ENCODE measurements around the gene MUC5AC.
"Not testable (repeated sequence)": the region's sequence is repeated elsewhere in the genome, so short reads cannot be mapped to it uniquely, and the experiment has no call there.

Gene MUC5AC

DNA sequence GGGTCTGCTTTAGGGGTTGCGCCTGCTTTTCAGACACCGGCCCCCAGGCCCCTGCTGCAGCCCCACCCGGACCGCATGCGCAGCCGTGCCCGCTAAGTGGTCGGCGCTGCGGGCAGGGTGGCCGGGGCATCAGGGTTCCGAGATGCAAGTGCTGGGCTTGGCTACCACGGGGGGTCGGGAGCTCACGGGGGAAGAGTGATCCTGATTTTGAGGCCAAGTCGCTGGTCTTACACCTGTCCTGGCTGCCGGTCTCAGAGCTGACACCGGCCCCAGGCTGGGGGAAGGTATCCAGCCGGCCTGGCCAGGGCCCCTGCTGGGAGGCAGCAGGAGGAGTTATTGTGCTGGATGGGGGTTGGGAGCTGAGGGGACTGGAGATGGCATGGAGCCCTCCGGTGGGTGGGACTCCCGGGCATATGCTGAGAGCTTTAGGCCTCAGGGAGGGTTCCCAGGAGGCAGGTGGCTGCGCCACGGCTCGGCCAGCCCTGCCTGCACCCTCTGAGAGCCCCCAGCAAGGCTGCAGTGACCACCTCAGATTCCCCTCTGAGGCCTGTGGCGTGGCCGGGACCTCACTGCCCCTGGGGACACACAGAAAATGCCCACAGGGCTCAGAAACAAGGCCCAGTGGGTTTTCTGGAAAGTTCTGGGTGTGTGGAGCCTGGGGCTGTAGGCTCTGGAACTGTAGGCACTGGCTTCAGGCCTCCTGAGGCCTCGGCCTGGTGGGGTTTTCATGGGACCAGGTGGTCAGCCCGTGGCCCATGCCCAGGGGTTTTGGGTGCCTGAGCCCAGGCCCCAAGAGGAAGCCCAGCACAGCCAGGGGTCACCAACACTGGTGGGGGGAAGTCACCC lies 4.4 kb upstream of the MUC5AC start:
- Histone ChIP-seq H3K27ac (ENCODE audit: low read length) (no peak overlapping the region), H3K27me3 (ENCODE audit: low read depth, low read length) (no peaks in the 10 kb centered on the region), H3K36me3 (ENCODE audit: control insufficient read depth in 1 of 2, insufficient read depth in 2 of 2, low read length in 2 of 2) (no peaks in the 10 kb centered on the region), H3K4me1 (ENCODE audit: control insufficient read depth in 1 of 2, insufficient read depth in 2 of 2, low read length in 2 of 2) (no peaks in the 10 kb centered on the region), H3K4me3 (ENCODE audit: low read depth in 1 of 2, low read length in 2 of 2) (no peak overlapping the region), H3K9me3 (ENCODE audit: control insufficient read depth in 1 of 2, low read length in 2 of 2) (no peaks in the 10 kb centered on the region)

DNA sequence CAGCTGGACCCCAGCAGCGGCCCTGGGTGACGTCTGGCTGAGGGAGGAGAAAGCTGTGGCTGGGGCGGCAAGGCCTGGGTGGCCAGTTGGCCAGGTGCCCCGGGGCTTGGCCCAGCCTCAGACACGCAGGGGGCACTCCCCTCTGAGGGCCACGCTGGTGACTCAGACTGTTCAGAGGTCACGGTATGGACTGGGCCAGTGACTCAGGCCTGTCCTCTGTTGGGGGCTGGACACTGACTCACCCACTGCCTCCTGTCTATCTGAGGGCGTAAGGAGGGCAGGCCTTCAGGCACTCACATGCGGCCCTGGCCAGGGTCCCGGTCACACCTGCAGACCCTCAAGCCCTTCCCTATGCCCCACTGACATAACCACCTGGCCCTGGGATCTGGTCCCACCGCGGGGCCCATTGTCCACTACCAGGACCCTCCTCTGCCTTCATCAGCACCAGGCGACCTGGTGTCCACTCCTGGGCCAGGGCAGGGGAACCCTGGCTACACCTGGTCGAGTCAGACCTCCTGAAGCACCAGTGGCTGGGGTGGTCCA lies 3.7 kb upstream of the MUC5AC start:
- no peak overlapping the region for H3K27ac ChIP-seq (ENCODE audit: low read length)
- H3K4me3 ChIP-seq (ENCODE audit: low read depth in 1 of 2, low read length in 2 of 2): no peak overlapping the region
- H3K27me3 ChIP-seq (ENCODE audit: low read depth, low read length): no peaks in the 10 kb centered on the region
- no peaks in the 10 kb centered on the region for H3K9me3 ChIP-seq (ENCODE audit: control insufficient read depth in 1 of 2, low read length in 2 of 2)
- H3K4me1 ChIP-seq (ENCODE audit: control insufficient read depth in 1 of 2, insufficient read depth in 2 of 2, low read length in 2 of 2): no peaks in the 10 kb centered on the region
- H3K36me3 ChIP-seq (ENCODE audit: control insufficient read depth in 1 of 2, insufficient read depth in 2 of 2, low read length in 2 of 2): no peaks in the 10 kb centered on the region

DNA sequence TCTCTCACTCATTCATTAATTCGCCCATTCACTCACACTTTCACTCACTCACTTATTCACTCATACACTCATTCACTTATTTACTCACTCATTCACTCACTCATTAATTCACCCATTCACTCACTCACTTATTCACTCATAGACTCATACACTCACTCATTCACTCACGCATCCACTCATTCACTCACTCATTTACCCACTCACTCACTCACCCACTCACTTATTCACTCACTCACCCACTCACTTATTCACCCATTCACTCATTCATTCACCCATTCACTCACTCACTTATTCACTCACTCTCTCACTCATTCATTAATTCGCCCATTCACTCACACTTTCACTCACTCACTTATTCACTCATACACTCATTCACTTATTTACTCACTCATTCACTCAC lies 3.1 kb upstream of the MUC5AC start:
- H3K4me1 ChIP-seq (ENCODE audit: control insufficient read depth in 1 of 2, insufficient read depth in 2 of 2, low read length in 2 of 2); H3K4me3 ChIP-seq (ENCODE audit: low read depth in 1 of 2, low read length in 2 of 2); H3K27ac ChIP-seq (ENCODE audit: low read length); H3K27me3 ChIP-seq (ENCODE audit: low read depth, low read length); H3K36me3 ChIP-seq (ENCODE audit: control insufficient read depth in 1 of 2, insufficient read depth in 2 of 2, low read length in 2 of 2); H3K9me3 ChIP-seq (ENCODE audit: control insufficient read depth in 1 of 2, low read length in 2 of 2): not testable (repeated sequence)

DNA sequence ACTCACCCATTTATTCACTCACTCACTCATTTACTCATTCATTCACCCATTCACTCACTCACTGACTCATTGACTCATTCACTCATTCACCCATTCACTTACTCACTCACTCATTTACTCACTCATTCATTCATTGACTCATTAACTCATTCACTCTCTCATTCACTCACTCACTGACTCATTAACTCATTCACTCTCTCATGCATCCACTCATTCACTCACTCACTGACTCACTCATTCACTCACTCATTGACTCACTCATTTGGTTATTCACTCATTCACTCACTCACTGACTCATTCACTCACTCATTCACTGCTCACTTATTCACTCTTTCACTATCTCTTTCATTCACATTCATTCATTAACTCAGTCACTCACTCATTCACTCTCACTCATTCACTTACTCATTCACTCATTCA lies 2.5 kb upstream of the MUC5AC start:
- H3K4me1 ChIP-seq (ENCODE audit: control insufficient read depth in 1 of 2, insufficient read depth in 2 of 2, low read length in 2 of 2): no peaks in the 10 kb centered on the region
- H3K9me3 ChIP-seq (ENCODE audit: control insufficient read depth in 1 of 2, low read length in 2 of 2): no peaks in the 10 kb centered on the region
- H3K27ac ChIP-seq (ENCODE audit: low read length): no peak overlapping the region
- no peaks in the 10 kb centered on the region for H3K27me3 ChIP-seq (ENCODE audit: low read depth, low read length)
- H3K4me3 ChIP-seq (ENCODE audit: low read depth in 1 of 2, low read length in 2 of 2): no peak overlapping the region
- no peaks in the 10 kb centered on the region for H3K36me3 ChIP-seq (ENCODE audit: control insufficient read depth in 1 of 2, insufficient read depth in 2 of 2, low read length in 2 of 2)

DNA sequence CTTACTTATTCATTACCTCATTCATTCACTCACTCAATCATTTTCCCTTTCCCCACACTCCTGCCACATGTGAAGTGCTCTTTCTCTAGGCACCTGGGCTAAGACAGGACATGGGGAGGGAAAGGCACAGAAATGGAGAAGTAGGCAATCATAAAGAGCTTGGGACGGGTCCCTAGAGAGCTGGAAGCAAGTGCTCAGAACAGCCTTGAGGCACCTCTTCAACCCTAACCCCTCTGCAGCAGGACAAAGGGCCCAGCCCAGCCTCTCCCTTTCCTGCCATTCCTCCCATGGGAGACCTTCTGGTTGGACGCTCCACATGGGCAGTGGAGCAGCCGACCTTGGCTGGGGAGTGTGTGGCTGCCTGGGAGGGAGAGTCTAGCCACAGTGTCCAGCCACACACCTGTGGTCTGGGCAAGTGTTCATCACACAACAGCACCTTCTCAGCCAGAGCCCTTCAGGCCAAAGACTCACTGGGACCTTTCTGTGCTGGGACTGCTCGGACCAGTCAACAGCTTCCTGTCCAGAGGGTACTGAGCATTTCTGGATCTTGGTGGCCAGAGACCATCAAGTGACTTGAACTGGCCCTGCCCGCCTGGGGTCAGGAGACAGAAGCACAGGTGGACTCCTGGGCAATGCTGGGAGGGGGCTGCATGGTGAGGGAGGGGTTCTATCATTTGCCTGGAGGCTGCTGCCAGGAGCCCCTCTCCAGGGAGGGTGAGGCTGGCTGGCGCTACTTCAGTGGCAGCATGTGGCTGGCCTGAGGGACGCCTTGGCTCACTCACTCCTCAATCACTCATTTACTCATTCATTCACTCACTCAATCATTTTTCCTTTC lies 1.0 kb upstream of the MUC5AC start:
- Histone ChIP-seq H3K4me1 (ENCODE audit: control insufficient read depth in 1 of 2, insufficient read depth in 2 of 2, low read length in 2 of 2) (no peaks in the 10 kb centered on the region), H3K27me3 (ENCODE audit: low read depth, low read length) (no peaks in the 10 kb centered on the region), H3K9me3 (ENCODE audit: control insufficient read depth in 1 of 2, low read length in 2 of 2) (no peaks in the 10 kb centered on the region), H3K4me3 (ENCODE audit: low read depth in 1 of 2, low read length in 2 of 2) (no peak overlapping the region), H3K36me3 (ENCODE audit: control insufficient read depth in 1 of 2, insufficient read depth in 2 of 2, low read length in 2 of 2) (no peaks in the 10 kb centered on the region), H3K27ac (ENCODE audit: low read length) (no peak overlapping the region)

DNA sequence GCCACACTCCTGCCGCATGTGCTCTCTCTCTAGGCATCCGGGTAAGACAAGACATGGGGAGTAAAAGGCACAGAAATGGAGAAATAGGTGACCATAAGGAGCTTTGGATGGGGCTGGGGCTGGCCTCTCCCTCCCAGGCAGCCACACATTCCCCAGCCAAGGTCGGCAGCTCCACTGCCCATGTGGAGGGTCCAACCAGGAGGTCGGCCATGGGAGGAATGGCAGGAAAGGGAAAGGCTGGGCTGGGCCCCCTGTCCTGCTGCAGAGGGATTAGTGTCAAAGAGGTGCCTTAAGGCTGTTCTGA lies 460 bp upstream of the MUC5AC start:
- Histone ChIP-seq H3K4me3 (ENCODE audit: low read depth in 1 of 2, low read length in 2 of 2) (no peak overlapping the region), H3K4me1 (ENCODE audit: control insufficient read depth in 1 of 2, insufficient read depth in 2 of 2, low read length in 2 of 2) (no peaks in the 10 kb centered on the region), H3K27me3 (ENCODE audit: low read depth, low read length) (no peaks in the 10 kb centered on the region), H3K27ac (ENCODE audit: low read length) (no peak overlapping the region), H3K9me3 (ENCODE audit: control insufficient read depth in 1 of 2, low read length in 2 of 2) (no peaks in the 10 kb centered on the region), H3K36me3 (ENCODE audit: control insufficient read depth in 1 of 2, insufficient read depth in 2 of 2, low read length in 2 of 2) (no peaks in the 10 kb centered on the region)

DNA sequence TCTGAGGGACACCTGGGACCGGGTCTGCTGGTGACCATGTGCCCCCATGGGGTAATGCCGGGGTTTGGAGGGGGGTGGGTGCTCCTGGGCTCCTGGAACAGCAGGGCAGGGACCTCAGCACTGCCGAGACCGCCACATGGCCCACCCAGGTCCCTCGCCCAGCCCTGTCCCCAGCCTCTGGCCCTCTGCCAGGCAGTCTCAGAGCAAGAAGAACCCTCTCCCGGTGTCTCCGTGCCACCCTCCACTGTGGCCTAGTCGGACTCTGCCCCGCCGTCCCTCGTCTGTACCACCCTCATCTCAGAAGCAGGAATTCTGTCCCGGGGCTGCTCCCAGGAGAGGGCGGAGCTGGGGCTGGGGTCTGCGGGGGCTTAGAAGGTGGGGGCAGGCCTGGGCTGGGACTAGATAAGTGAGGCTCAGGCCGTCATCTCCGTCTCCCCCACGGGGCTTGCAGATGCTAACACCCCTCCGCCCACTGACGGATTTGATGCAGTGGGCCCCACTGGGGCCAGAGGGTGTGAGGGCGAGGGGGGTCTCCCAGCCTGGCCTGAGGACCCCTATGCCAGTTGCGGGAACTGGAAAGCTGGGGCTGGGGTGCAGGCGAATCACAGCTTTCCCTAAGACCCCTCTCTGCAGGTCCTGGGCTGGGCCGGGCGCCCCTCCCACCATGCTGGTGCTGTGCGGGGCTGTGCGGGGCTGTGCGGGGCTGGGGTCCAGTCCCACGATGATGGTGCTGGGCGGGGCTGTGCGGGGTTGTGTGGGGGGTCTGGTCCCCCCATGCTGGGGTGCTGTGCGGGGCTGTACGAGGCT lies 1.1 kb downstream of the MUC5AC start:
- H3K36me3 ChIP-seq (ENCODE audit: control insufficient read depth in 1 of 2, insufficient read depth in 2 of 2, low read length in 2 of 2): no peaks in the 10 kb centered on the region
- H3K4me3 ChIP-seq (ENCODE audit: low read depth in 1 of 2, low read length in 2 of 2): no peak overlapping the region
- no peaks in the 10 kb centered on the region for H3K27me3 ChIP-seq (ENCODE audit: low read depth, low read length)
- no peaks in the 10 kb centered on the region for H3K9me3 ChIP-seq (ENCODE audit: control insufficient read depth in 1 of 2, low read length in 2 of 2)
- no peak overlapping the region for H3K27ac ChIP-seq (ENCODE audit: low read length)
- H3K4me1 ChIP-seq (ENCODE audit: control insufficient read depth in 1 of 2, insufficient read depth in 2 of 2, low read length in 2 of 2): no peaks in the 10 kb centered on the region

DNA sequence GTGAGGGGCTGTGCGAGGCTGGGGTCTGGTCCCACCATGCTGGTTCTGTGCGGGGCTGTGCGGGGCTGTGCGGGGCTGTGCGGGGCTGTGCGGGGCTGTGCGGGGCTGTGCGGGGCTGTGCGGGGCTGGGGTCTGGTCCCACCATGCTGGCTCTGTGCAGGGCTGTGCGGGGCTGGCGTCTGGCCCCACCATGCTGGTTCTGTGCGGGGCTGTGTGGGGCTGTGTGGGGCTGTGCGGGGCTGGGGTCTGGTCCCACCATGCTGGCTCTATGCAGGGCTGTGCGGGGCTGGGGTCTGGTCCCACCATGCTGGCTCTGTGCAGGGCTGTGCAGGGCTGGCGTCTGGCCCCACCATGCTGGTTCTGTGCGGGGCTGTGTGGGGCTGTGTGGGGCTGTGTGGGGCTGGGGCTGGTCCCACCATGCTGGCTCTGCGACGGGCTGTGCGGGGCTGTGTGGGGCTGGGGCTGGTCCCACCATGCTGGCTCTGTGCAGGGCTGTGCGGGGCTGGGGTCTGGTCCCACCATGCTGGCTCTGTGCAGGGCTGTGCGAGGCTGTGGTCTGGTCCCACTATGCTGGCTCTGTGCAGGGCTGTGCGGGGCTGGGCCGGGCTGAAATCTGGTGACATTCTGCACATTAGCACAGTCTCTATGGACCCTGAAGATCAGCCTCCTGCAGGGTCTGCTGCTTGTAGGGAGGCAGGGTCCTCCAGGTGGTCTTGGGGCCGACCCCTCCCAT lies 1.9 kb downstream of the MUC5AC start:
- H3K4me1 ChIP-seq (ENCODE audit: control insufficient read depth in 1 of 2, insufficient read depth in 2 of 2, low read length in 2 of 2); H3K27me3 ChIP-seq (ENCODE audit: low read depth, low read length): not testable (repeated sequence)

DNA sequence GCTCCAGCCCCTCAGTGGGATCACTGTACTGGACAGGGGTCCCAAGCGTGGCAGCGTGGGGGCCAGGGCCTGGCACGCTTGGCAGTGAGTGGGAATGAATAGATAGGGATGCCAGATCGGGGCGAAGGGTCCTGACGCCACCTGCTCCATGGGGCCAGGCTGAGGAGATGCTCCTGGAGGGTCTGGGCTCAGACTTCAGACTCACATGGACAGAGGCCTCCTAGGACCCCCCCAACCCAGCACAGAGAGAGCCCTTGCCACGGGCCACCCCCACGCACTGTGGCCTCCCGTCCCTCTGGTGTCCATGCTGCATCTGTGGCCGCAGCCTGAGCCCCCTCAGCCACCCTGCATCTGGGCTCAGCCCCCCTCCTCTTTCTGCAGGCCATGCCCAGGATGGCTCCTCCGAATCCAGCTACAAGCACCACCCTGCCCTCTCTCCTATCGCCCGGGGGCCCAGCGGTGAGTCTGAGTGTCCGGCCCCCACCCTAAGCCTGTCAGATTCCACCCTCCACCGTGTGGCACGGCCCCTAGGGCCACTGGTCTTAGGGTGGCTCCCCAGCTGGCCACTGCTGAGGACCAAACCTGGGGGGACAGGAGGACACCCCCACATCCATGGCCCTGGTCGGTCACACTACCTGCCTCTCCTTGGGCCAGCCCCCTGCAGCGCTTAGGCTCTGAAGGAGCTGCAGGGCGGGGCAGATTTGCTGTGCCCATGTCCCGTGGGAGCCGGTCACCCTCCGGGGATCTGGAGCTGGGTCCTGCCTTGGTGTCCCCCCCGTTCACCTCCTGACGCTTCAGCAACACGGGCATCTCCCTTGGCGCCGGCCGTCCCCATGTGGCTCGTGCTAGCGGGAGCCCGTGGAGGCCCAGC lies 2.7 kb downstream of the MUC5AC start:
- H3K27ac ChIP-seq (ENCODE audit: low read length): no peak overlapping the region
- no peak overlapping the region for H3K4me3 ChIP-seq (ENCODE audit: low read depth in 1 of 2, low read length in 2 of 2)
- H3K9me3 ChIP-seq (ENCODE audit: control insufficient read depth in 1 of 2, low read length in 2 of 2): no peaks in the 10 kb centered on the region
- no peaks in the 10 kb centered on the region for H3K27me3 ChIP-seq (ENCODE audit: low read depth, low read length)
- H3K36me3 ChIP-seq (ENCODE audit: control insufficient read depth in 1 of 2, insufficient read depth in 2 of 2, low read length in 2 of 2): no peaks in the 10 kb centered on the region
- no peaks in the 10 kb centered on the region for H3K4me1 ChIP-seq (ENCODE audit: control insufficient read depth in 1 of 2, insufficient read depth in 2 of 2, low read length in 2 of 2)

More for the DNA sequence above, 1.9 kb downstream of the MUC5AC start:
- H3K9me3 ChIP-seq (ENCODE audit: control insufficient read depth in 1 of 2, low read length in 2 of 2); H3K27ac ChIP-seq (ENCODE audit: low read length); H3K36me3 ChIP-seq (ENCODE audit: control insufficient read depth in 1 of 2, insufficient read depth in 2 of 2, low read length in 2 of 2); H3K4me3 ChIP-seq (ENCODE audit: low read depth in 1 of 2, low read length in 2 of 2): not testable (repeated sequence)

DNA sequence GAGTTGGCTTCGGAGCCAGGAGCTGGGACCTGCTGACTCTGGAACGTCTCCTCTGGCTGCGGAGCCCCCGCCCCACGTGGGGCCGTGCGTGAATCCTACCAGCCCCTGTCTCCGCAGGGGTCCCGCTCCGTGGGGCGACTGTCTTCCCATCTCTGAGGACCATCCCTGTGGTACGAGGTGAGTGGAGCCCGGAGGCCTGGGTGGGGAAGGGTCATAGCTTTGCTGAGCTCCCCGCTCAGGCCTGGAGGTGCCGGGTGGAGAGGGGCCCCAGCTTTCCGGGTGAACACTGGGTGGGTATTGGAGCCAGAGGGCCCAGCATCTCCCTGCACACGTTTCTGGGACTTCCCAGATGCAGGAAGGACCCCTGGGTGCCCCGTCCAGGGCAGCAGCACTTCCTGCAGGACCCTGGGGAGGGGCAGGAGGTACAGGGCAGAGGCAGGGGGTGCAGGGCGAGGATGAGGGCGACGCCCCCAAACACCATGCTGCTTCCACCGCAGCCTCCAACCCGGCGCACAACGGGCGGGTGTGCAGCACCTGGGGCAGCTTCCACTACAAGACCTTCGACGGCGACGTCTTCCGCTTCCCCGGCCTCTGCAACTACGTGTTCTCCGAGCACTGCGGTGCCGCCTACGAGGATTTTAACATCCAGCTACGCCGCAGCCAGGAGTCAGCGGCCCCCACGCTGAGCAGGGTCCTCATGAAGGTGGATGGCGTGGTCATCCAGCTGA lies 3.8 kb downstream of the MUC5AC start:
- no peaks in the 10 kb centered on the region for H3K4me1 ChIP-seq (ENCODE audit: control insufficient read depth in 1 of 2, insufficient read depth in 2 of 2, low read length in 2 of 2)
- no peaks in the 10 kb centered on the region for H3K36me3 ChIP-seq (ENCODE audit: control insufficient read depth in 1 of 2, insufficient read depth in 2 of 2, low read length in 2 of 2)
- no peaks in the 10 kb centered on the region for H3K27me3 ChIP-seq (ENCODE audit: low read depth, low read length)
- no peak overlapping the region for H3K27ac ChIP-seq (ENCODE audit: low read length)
- H3K4me3 ChIP-seq (ENCODE audit: low read depth in 1 of 2, low read length in 2 of 2): no peak overlapping the region
- H3K9me3 ChIP-seq (ENCODE audit: control insufficient read depth in 1 of 2, low read length in 2 of 2): no peaks in the 10 kb centered on the region
